HG03175 (cell line): ENCODE measurements around the gene TMEM158.

Experiments used
- ATAC-seq: cut with Tn5 transposase; IDR thresholded peaks from one replicate; pipeline ENCODE4 v1.9.1; 2021; ENCODE audit warnings: mild to moderate bottlenecking, moderate library complexity; ENCODE audit not compliant: unreplicated experiment

The TMEM158 gene

GRCh38 chr3:45234250-45234649 is 8.2 kb upstream of the TMEM158 start:
- ATAC-seq = no peak

GRCh38 chr3:45232521-45232920 is 6.4 kb upstream of the TMEM158 start:
- no peak for ATAC-seq

- ATAC-seq = no peak
These were observed 1.9 kb upstream of the TMEM158 start for GRCh38 chr3:45227946-45228345.

GRCh38 chr3:45227071-45227820 is 1.2 kb upstream of the TMEM158 start:
- ATAC-seq = no peak

GRCh38 chr3:45225465-45226205 is 452 bp downstream of the TMEM158 start:
- peak; percentile 35 for ATAC-seq

- ATAC-seq = peak; percentile 45
These were observed 1.1 kb downstream of the TMEM158 start for GRCh38 chr3:45224824-45225464.

- ATAC-seq = no peak
These were observed 2.0 kb downstream of the TMEM158 start for GRCh38 chr3:45223889-45224727.

- ATAC-seq = no peak
These were observed 6.4 kb downstream of the TMEM158 start for GRCh38 chr3:45219694-45220093.

GRCh38 chr3:45218578-45219390 is 7.3 kb downstream of the TMEM158 start:
- no peak for ATAC-seq

- no peak for ATAC-seq
These were observed 10.0 kb downstream of the TMEM158 start for GRCh38 chr3:45216021-45216609.

- ATAC-seq = no peak
These were observed 10.6 kb downstream of the TMEM158 start for GRCh38 chr3:45215466-45215865.

- ATAC-seq = no peak
These were observed 11.9 kb downstream of the TMEM158 start for GRCh38 chr3:45214061-45214680.

- ATAC-seq = no peak
These were observed 14.0 kb downstream of the TMEM158 start for GRCh38 chr3:45212095-45212468.

GRCh38 chr3:45211466-45212094 is 14.5 kb downstream of the TMEM158 start:
- no peak for ATAC-seq

- ATAC-seq = no peak
These were observed 15.6 kb downstream of the TMEM158 start for GRCh38 chr3:45210308-45211041.

GRCh38 chr3:45209526-45209925 is 16.6 kb downstream of the TMEM158 start:
- no peak for ATAC-seq

GRCh38 chr3:45208586-45208985 is 17.5 kb downstream of the TMEM158 start:
- ATAC-seq = no peak

GRCh38 chr3:45207446-45207845 is 18.6 kb downstream of the TMEM158 start:
- no peak for ATAC-seq
